Mesothelial cell of epicardium (in vitro differentiated cells): Measurements from ENCODE around the gene BHLHA9. TPM values are rescaled to one million over a fixed set of nuclear protein-coding genes. Genes with fewer than 3 reads are reported as not detected.

Source experiments
- DNase-seq, 2 experiments: peaks; one replicate each; pipeline ENCODE4 v3.0.0; 2021; ENCODE audit warnings: low spot score in 2 of 2; ENCODE audit not compliant: unreplicated experiment in 2 of 2
- H3K27ac Mint-ChIP-seq: 2 replicates; pipeline ENCODE4 v1.8.0; 2021; ENCODE audit warnings: mixed read lengths
- H3K27me3 Mint-ChIP-seq: 2 replicates; pipeline ENCODE4 v1.8.0; 2021; ENCODE audit warnings: low read depth, mixed read lengths
- H3K36me3 Mint-ChIP-seq: 2 replicates; pipeline ENCODE4 v1.8.0; 2021; ENCODE audit warnings: mixed read lengths
- H3K4me1 Mint-ChIP-seq: 2 replicates; pipeline ENCODE4 v1.8.0; 2021; ENCODE audit warnings: mixed read lengths
- H3K4me3 Mint-ChIP-seq: 2 replicates; pipeline ENCODE4 v1.8.0; 2021; ENCODE audit warnings: mild to moderate bottlenecking, moderate library complexity, mixed read lengths
- H3K9me3 Mint-ChIP-seq: 2 replicates; pipeline ENCODE4 v1.8.0; 2021; ENCODE audit warnings: mixed read lengths
- CTCF ChIP-seq: fragments of 200-600 bp; sonication (generic); IDR thresholded peaks from one replicate; pipeline ENCODE4 v1.5.0; 2021; ENCODE audit warnings: antibody characterized with exemption; ENCODE audit not compliant: unreplicated experiment
- total RNA-seq: library from RNA; stranded (reverse); gene quantifications from 3 replicates; pipeline ENCODE4 v1.2.1, GENCODE V29; 2021

BHLHA9 gene
- total RNA-seq, 1 donor from 2014 or later, result not detected

- Mint-ChIP-seq H3K4me3 (no peak overlapping the region), H3K4me1 (no peaks in the 10 kb centered on the region), H3K36me3 (no peaks in the 10 kb centered on the region), H3K9me3 (peaks cover 12% of the 10 kb centered on the region), H3K27me3 (peaks cover 10% of the 10 kb centered on the region), H3K27ac (no peak overlapping the region)
- no peak for TF ChIP-seq CTCF
- DNase-seq, result no peak
Observed at GRCh38 chr17:1290676-1291075, 20.4 kb downstream of the BHLHA9 start.

- no peaks in the 10 kb centered on the region for H3K36me3 Mint-ChIP-seq
- H3K4me1 Mint-ChIP-seq, result peaks cover 10% of the 10 kb centered on the region
- no peak overlapping the region for H3K27ac Mint-ChIP-seq
- TF ChIP-seq CTCF, result no peak
- H3K27me3 Mint-ChIP-seq, result peaks cover 31% of the 10 kb centered on the region
- H3K4me3 Mint-ChIP-seq, result no peak overlapping the region
- DNase-seq, result no peak
- H3K9me3 Mint-ChIP-seq, result peaks cover 8% of the 10 kb centered on the region
Observed at GRCh38 chr17:1294157-1294717, 24.0 kb downstream of the BHLHA9 start.

GRCh38 chr17:1298606-1299005 is 28.4 kb downstream of the BHLHA9 start:
- Mint-ChIP-seq H3K4me1 (peaks cover 10% of the 10 kb centered on the region), H3K27me3 (peaks cover 35% of the 10 kb centered on the region), H3K36me3 (no peaks in the 10 kb centered on the region), H3K27ac (no peak overlapping the region), H3K9me3 (no peaks in the 10 kb centered on the region), H3K4me3 (peak overlapping the region; percentile 26)
- no peak for TF ChIP-seq CTCF
- DNase-seq, result peak in 1 of 2 experiments; percentile 66

GRCh38 chr17:1299552-1300370 is 29.5 kb downstream of the BHLHA9 start:
- Mint-ChIP-seq H3K4me1 (peaks cover 10% of the 10 kb centered on the region), H3K36me3 (no peaks in the 10 kb centered on the region), H3K4me3 (no peak overlapping the region), H3K9me3 (no peaks in the 10 kb centered on the region), H3K27me3 (peaks cover 34% of the 10 kb centered on the region), H3K27ac (no peak overlapping the region)
- TF ChIP-seq CTCF, result no peak
- no peak for DNase-seq

GRCh38 chr17:1300371-1300905 is 30.2 kb downstream of the BHLHA9 start:
- no peak overlapping the region for H3K27ac Mint-ChIP-seq
- no peak for TF ChIP-seq CTCF

More at GRCh38 chr17:1300371-1300905, 30.2 kb downstream of the BHLHA9 start:
- H3K4me3 Mint-ChIP-seq, result no peak overlapping the region
- H3K4me1 Mint-ChIP-seq, result peaks cover 10% of the 10 kb centered on the region
- H3K36me3 Mint-ChIP-seq, result no peaks in the 10 kb centered on the region
- H3K9me3 Mint-ChIP-seq, result no peaks in the 10 kb centered on the region
- peaks cover 31% of the 10 kb centered on the region for H3K27me3 Mint-ChIP-seq
- no peak for DNase-seq
